Caco-2 (cell line): ENCODE measurements around the gene LRP1B. TPM values are rescaled to one million over a fixed set of nuclear protein-coding genes. Genes with fewer than 3 reads are reported as not detected.

Experiments
- BruUV-seq: library from RNA; stranded (reverse); fragments of 400-500 nt; replicated peaks from 2 replicates; lab custom pipeline; 2021; lab: Mats Ljungman, UMichigan
- CTCF ChIA-PET: fragments of 300-600 bp; sonication (Branson Sonifier 250); formaldehyde crosslinking; loops from one replicate; lab custom pipeline; 2022; ENCODE audit warnings: antibody characterized with exemption; lab: Charles Lee
- POLR2A ChIA-PET: fragments of 300-600 bp; sonication (Branson Sonifier 250); formaldehyde crosslinking; loops from one replicate; lab custom pipeline; 2022; ENCODE audit warnings: antibody characterized with exemption; lab: Charles Lee
- DNase-seq, 2 experiments: peaks; one replicate each; pipeline versions ENCODE4 v3.0.0 to v3.0.0-alpha.2; 2020 to 2022
- H3K27me3 ChIP-seq: replicated peaks from 2 replicates; pipeline ENCODE4 v1.6.0; 2011; ENCODE audit warnings: low read length; ENCODE audit not compliant: control insufficient read depth, insufficient read depth
- H3K36me3 ChIP-seq: 2 replicates; pipeline ENCODE4 v1.5.1; 2011; ENCODE audit warnings: low read length; ENCODE audit not compliant: control insufficient read depth, insufficient read depth
- H3K4me1 ChIP-seq: fragments of 250-450 bp; sonication (Bioruptor Pico); 2 replicates; pipeline ENCODE4 v1.5.1; 2020; ENCODE audit warnings: mild to moderate bottlenecking
- H3K4me3 ChIP-seq: 2 replicates; pipeline ENCODE4 v1.5.1; 2011; ENCODE audit warnings: low read depth, mild to moderate bottlenecking, control low read depth, low read length
- H3K9me3 ChIP-seq: fragments of 250-450 bp; sonication (Bioruptor Pico); 2 replicates; pipeline ENCODE4 v1.5.1; 2020; ENCODE audit warnings: mild to moderate bottlenecking, moderate library complexity
- H3K27ac Mint-ChIP-seq: one replicate; pipeline ENCODE4 v1.8.0; 2022; ENCODE audit warnings: mixed read lengths; ENCODE audit not compliant: unreplicated experiment
- H3K27me3 Mint-ChIP-seq: one replicate; pipeline ENCODE4 v1.8.0; 2022; ENCODE audit warnings: mixed read lengths; ENCODE audit not compliant: insufficient read depth, unreplicated experiment
- H3K36me3 Mint-ChIP-seq: one replicate; pipeline ENCODE4 v1.8.0; 2022; ENCODE audit warnings: mild to moderate bottlenecking, mixed read lengths; ENCODE audit not compliant: insufficient read depth, unreplicated experiment
- H3K4me1 Mint-ChIP-seq: one replicate; pipeline ENCODE4 v1.8.0; 2022; ENCODE audit warnings: low read depth, mixed read lengths; ENCODE audit not compliant: unreplicated experiment
- H3K4me3 Mint-ChIP-seq: one replicate; pipeline ENCODE4 v1.8.0; 2022; ENCODE audit warnings: mild to moderate bottlenecking, moderate library complexity, mixed read lengths; ENCODE audit not compliant: unreplicated experiment
- H3K9me3 Mint-ChIP-seq: one replicate; pipeline ENCODE4 v1.8.0; 2022; ENCODE audit warnings: mixed read lengths; ENCODE audit not compliant: unreplicated experiment
- CTCF ChIP-seq, 2 experiments: fragments of 200-600 bp in 1 of 2; IDR thresholded peaks; 1 replicate in 1 of 2; 2 replicates in 1 of 2; pipeline versions ENCODE4 v1.5.1 to v1.8.0; 2011 to 2022; ENCODE audit warnings: antibody characterized with exemption in 1 of 2, control low read depth in 1 of 2, inconsistent platforms in 1 of 2, low read depth in 1 of 2, low read length in 1 of 2, mild to moderate bottlenecking in 1 of 2, moderate library complexity in 1 of 2; ENCODE audit not compliant: insufficient read depth in 1 of 2, severe bottlenecking in 1 of 2, unreplicated experiment in 1 of 2
- intact Hi-C: fragments of 100-400 bp; cut with micrococcal nuclease; formaldehyde crosslinking; loops from one replicate; pipeline ENCODE4 v1.10.0; 2022; ENCODE audit not compliant: unreplicated experiment
- total RNA-seq: library from RNA; stranded (reverse); gene quantifications from 2 replicates; pipeline ENCODE4 v1.2.3, GENCODE V29; 2022

LRP1B gene
- total RNA-seq, 1 experiment from 2014 or later = not detected

GRCh38 chr2:141411419-141411818 is 719.4 kb downstream of the LRP1B start:
- no peak for TF ChIP-seq CTCF (IDR thresholded peaks at IDR 0.05; ENCODE audit: insufficient read depth in 1 of 2, low read depth in 1 of 2, low read length in 1 of 2, severe bottlenecking in 1 of 2, unreplicated experiment in 1 of 2)
- Histone ChIP-seq H3K9me3 (no peaks in the 10 kb centered on the region), H3K4me1 (peaks cover 12% of the 10 kb centered on the region; the same call in 1 of the 2 replicates), H3K4me3 (no peak overlapping the region), H3K36me3 (no peaks in the 10 kb centered on the region), H3K27me3 (no peaks in the 10 kb centered on the region)
- intact Hi-C loops = no loop called here
- no TSS peak for BruUV-seq
- H3K27ac Mint-ChIP-seq = no peak overlapping the region
- POLR2A ChIA-PET = no interaction called here
- no peaks in the 10 kb centered on the region for H3K36me3 Mint-ChIP-seq
- H3K27me3 Mint-ChIP-seq = no peaks in the 10 kb centered on the region
- H3K9me3 Mint-ChIP-seq = peaks cover 10% of the 10 kb centered on the region
- peaks cover 8% of the 10 kb centered on the region for H3K4me1 Mint-ChIP-seq
- H3K4me3 Mint-ChIP-seq = no peak overlapping the region
- CTCF ChIA-PET = no interaction called here
- DNase-seq = no peak

GRCh38 chr2:141399270-141399669 is 731.5 kb downstream of the LRP1B start:
- Histone ChIP-seq H3K36me3 (no peaks in the 10 kb centered on the region), H3K27me3 (no peaks in the 10 kb centered on the region), H3K9me3 (no peaks in the 10 kb centered on the region), H3K4me3 (no peak overlapping the region), H3K4me1 (no peaks in the 10 kb centered on the region)
- no TSS peak for BruUV-seq
- POLR2A ChIA-PET = no interaction called here
- Mint-ChIP-seq H3K9me3 (no peaks in the 10 kb centered on the region), H3K4me3 (no peak overlapping the region), H3K27ac (no peak overlapping the region), H3K27me3 (no peaks in the 10 kb centered on the region), H3K4me1 (no peaks in the 10 kb centered on the region), H3K36me3 (no peaks in the 10 kb centered on the region)
- DNase-seq = peak in 1 of 2 experiments; percentile 5
- intact Hi-C loops = loop anchor here (10.0 kb wide), 1 partner anchor 294 kb away; no protein-coding TSS in a partner anchor
- TF ChIP-seq CTCF (IDR thresholded peaks at IDR 0.05; ENCODE audit: insufficient read depth in 1 of 2, low read depth in 1 of 2, low read length in 1 of 2, severe bottlenecking in 1 of 2, unreplicated experiment in 1 of 2) = peak in 1 of 2 experiments; percentile 58
- CTCF ChIA-PET = no interaction called here

- no peak overlapping the region for H3K4me3 ChIP-seq
- Mint-ChIP-seq H3K9me3 (peaks cover 13% of the 10 kb centered on the region), H3K27ac (peak overlapping the region; percentile 87), H3K27me3 (no peaks in the 10 kb centered on the region), H3K4me3 (peak overlapping the region; percentile 31), H3K36me3 (no peaks in the 10 kb centered on the region), H3K4me1 (peaks cover 26% of the 10 kb centered on the region)
- BruUV-seq = no TSS peak
- CTCF ChIA-PET = no interaction called here
- no peaks in the 10 kb centered on the region for H3K27me3 ChIP-seq
- intact Hi-C loops = loop anchor here (10.0 kb wide), 1 partner anchor 288 kb away; no protein-coding TSS in a partner anchor
- H3K4me1 ChIP-seq = peaks cover 19% of the 10 kb centered on the region
- no peaks in the 10 kb centered on the region for H3K9me3 ChIP-seq
- no peaks in the 10 kb centered on the region for H3K36me3 ChIP-seq
- TF ChIP-seq CTCF (IDR thresholded peaks at IDR 0.05; ENCODE audit: insufficient read depth in 1 of 2, low read depth in 1 of 2, low read length in 1 of 2, severe bottlenecking in 1 of 2, unreplicated experiment in 1 of 2) = no peak
- POLR2A ChIA-PET = no interaction called here
- DNase-seq = no peak
Measured at GRCh38 chr2:141393214-141393545, 737.6 kb downstream of the LRP1B start.
